Peyer's patch (tissue), 4 donors: Measurements from ENCODE around the gene ODF2.

Source experiments
- POLR2A ChIP-seq, 2 donors: fragments of 450-650 bp; IDR thresholded peaks; one replicate each; pipeline ENCODE4 v1.5.1; 2017; ENCODE audit warnings: antibody characterized with exemption in 2 of 2, mild to moderate bottlenecking in 2 of 2, moderate library complexity in 2 of 2
- TF ChIP-seq, protein P1 (sequence below), 6 experiments: fragments of 450-650 bp in 4 of 6; fragments of 200-600 bp in 2 of 6; sonication (generic) in 1 of 6; IDR thresholded peaks; one replicate each; pipeline ENCODE4 v1.5.1; 2017 to 2019; ENCODE audit warnings: antibody characterized with exemption in 6 of 6, mild to moderate bottlenecking in 3 of 6, moderate library complexity in 1 of 6

DNA sequence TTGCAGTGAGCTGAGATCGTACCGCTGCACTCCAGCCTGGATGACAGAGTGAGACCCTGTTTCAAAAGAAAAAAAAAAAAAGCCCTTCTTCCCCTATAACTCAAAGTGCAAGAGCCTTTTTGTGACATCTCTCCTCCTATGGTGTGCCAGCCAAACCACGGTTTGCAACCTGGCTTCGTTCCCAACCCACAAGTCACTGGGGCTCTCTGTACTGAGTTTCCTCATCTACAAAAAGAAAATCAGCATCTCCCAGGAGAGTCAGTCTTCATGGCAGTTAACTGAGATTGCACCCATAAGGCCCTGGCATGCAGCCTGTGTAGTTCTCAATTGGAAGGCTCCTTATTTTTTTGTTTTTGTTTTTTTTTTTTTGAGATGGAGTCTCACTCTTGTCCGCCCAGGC, 14.8 kb downstream of the ODF2 start:
- TF ChIP-seq, protein P1, sequence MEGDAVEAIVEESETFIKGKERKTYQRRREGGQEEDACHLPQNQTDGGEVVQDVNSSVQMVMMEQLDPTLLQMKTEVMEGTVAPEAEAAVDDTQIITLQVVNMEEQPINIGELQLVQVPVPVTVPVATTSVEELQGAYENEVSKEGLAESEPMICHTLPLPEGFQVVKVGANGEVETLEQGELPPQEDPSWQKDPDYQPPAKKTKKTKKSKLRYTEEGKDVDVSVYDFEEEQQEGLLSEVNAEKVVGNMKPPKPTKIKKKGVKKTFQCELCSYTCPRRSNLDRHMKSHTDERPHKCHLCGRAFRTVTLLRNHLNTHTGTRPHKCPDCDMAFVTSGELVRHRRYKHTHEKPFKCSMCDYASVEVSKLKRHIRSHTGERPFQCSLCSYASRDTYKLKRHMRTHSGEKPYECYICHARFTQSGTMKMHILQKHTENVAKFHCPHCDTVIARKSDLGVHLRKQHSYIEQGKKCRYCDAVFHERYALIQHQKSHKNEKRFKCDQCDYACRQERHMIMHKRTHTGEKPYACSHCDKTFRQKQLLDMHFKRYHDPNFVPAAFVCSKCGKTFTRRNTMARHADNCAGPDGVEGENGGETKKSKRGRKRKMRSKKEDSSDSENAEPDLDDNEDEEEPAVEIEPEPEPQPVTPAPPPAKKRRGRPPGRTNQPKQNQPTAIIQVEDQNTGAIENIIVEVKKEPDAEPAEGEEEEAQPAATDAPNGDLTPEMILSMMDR (IDR thresholded peaks at IDR 0.05) = no peak
- TF ChIP-seq POLR2A (IDR thresholded peaks at IDR 0.05) = no peak
